Osteoblast (primary cell): Measurements from ENCODE around the gene STPG4. TPM values are rescaled to one million over a fixed set of nuclear protein-coding genes. Genes with fewer than 3 reads are reported as not detected.

Source experiments
- DNase-seq: peaks from one replicate; pipeline ENCODE4 v3.0.0; 2011; ENCODE audit warnings: low spot score, mixed read lengths; ENCODE audit not compliant: insufficient read length; ENCODE audit errors: missing footprints
- H2AFZ ChIP-seq: 2 replicates; pipeline ENCODE4 v1.6.0; 2011; ENCODE audit warnings: mild to moderate bottlenecking, low read length
- H3K27ac ChIP-seq: 2 replicates; pipeline ENCODE4 v1.5.1; 2011; ENCODE audit warnings: mild to moderate bottlenecking, low read depth, low read length, moderate library complexity
- H3K27me3 ChIP-seq: 2 replicates; pipeline ENCODE4 v1.6.0; 2012; ENCODE audit warnings: mild to moderate bottlenecking, control low read depth, inconsistent platforms, low read length, moderate library complexity; ENCODE audit not compliant: insufficient read depth
- H3K36me3 ChIP-seq: 2 replicates; pipeline ENCODE4 v1.5.1; 2011; ENCODE audit warnings: mild to moderate bottlenecking, low read length, control low read depth, moderate library complexity; ENCODE audit not compliant: insufficient read depth
- H3K4me1 ChIP-seq: 2 replicates; pipeline ENCODE4 v1.5.1; 2011; ENCODE audit warnings: mild to moderate bottlenecking, low read length, control low read depth, moderate library complexity; ENCODE audit not compliant: insufficient read depth
- H3K4me2 ChIP-seq: 2 replicates; pipeline ENCODE4 v1.6.0; 2011; ENCODE audit warnings: mild to moderate bottlenecking, low read length; ENCODE audit not compliant: insufficient read depth
- H3K4me3 ChIP-seq: fragments of 200-600 bp; sonication (generic); 3 replicates; pipeline ENCODE4 v1.5.1; 2012; ENCODE audit warnings: mild to moderate bottlenecking, low read length, inconsistent platforms; ENCODE audit not compliant: insufficient read depth
- H3K79me2 ChIP-seq: 2 replicates; pipeline ENCODE4 v1.6.0; 2012; ENCODE audit warnings: mild to moderate bottlenecking, low read length, control low read depth, inconsistent platforms; ENCODE audit not compliant: insufficient read depth
- H3K9me3 ChIP-seq: 2 replicates; pipeline ENCODE4 v1.5.1; 2011; ENCODE audit warnings: low read depth, low read length, control low read depth
- H4K20me1 ChIP-seq: 2 replicates; pipeline ENCODE4 v1.6.0; 2012; ENCODE audit warnings: mild to moderate bottlenecking, low read length, control low read depth; ENCODE audit not compliant: insufficient read depth
- CTCF ChIP-seq: IDR thresholded peaks from 2 replicates; pipeline ENCODE4 v1.5.1; 2011; ENCODE audit warnings: mild to moderate bottlenecking, low read depth, low read length, moderate library complexity; ENCODE audit errors: extremely low read depth
- total RNA-seq: library from RNA; depleted of rRNA; stranded (reverse); fragments of >200 nt; gene quantifications from 2 replicates; pipeline ENCODE4 v1.2.3, GENCODE V29; 2012

Gene STPG4
- total RNA-seq, 1 donor, result 0.72 TPM

DNA sequence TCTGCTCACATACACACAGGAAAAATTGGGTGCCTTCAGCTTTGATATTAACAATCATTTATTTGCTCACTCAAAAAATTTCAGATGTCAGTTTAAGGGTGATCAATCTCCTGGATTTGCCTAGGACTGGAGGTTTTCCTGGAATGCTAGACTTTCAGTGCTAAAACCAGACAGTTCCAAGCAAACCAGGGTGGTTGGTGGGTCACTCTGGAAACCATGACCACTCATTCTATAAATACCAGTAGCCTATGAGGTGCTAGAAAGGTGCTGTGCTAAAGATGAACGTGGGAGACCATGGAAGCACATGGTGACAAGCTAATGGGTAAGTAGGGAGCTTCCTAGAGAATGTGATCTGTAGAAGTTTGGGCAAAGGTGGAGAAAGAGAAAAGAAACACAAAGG, 25.4 kb upstream of the STPG4 start:
- H3K4me1 ChIP-seq, result peaks cover 11% of the 10 kb centered on the region
- H3K36me3 ChIP-seq, result no peaks in the 10 kb centered on the region
- no peak for TF ChIP-seq CTCF
- DNase-seq, result no peak
- H3K4me2 ChIP-seq, result no peak overlapping the region
- H2AFZ ChIP-seq, result no peak overlapping the region
- peaks cover 7% of the 10 kb centered on the region for H3K79me2 ChIP-seq
- H3K9me3 ChIP-seq, result no peaks in the 10 kb centered on the region
- no peaks in the 10 kb centered on the region for H3K27me3 ChIP-seq
- no peaks in the 10 kb centered on the region for H4K20me1 ChIP-seq
- no peak overlapping the region for H3K4me3 ChIP-seq
- H3K27ac ChIP-seq, result no peak overlapping the region

- H3K36me3 ChIP-seq, result no peaks in the 10 kb centered on the region
- H3K27me3 ChIP-seq, result no peaks in the 10 kb centered on the region
- H3K9me3 ChIP-seq, result no peaks in the 10 kb centered on the region
- peaks cover 11% of the 10 kb centered on the region for H3K4me1 ChIP-seq
- peaks cover 18% of the 10 kb centered on the region for H3K79me2 ChIP-seq
- no peak overlapping the region for H3K27ac ChIP-seq
- H3K4me3 ChIP-seq, result no peak overlapping the region
- TF ChIP-seq CTCF, result no peak
- H3K4me2 ChIP-seq, result no peak overlapping the region
- no peak for DNase-seq
- H4K20me1 ChIP-seq, result peaks cover 10% of the 10 kb centered on the region
- H2AFZ ChIP-seq, result no peak overlapping the region
Observed at GRCh38 chr2:47179388-47179787, 24.3 kb upstream of the STPG4 start.

DNA sequence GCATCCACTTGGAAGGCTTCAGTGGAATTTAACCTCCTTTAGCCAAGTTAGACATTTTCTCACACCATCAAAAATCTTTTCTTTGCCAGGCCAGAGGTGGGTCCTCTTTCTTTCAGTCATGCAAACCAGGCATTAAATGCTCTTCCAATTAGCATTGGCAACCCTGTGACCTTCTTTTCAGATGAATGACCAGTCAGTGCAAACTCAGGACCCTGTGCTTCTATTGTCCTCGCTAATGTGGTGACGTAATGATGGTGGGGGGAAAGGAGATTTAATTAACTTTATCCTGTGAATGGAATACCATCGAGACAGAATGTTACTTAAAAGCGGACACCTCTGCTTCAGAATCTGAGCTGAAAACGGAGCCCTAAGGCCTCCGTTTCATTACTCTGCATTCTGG, 23.2 kb upstream of the STPG4 start:
- Histone ChIP-seq H2AFZ (no peak overlapping the region), H3K4me3 (no peak overlapping the region), H3K79me2 (peaks cover 28% of the 10 kb centered on the region), H3K4me2 (no peak overlapping the region), H4K20me1 (peaks cover 21% of the 10 kb centered on the region), H3K36me3 (peaks cover 5% of the 10 kb centered on the region), H3K9me3 (no peaks in the 10 kb centered on the region), H3K27ac (no peak overlapping the region), H3K27me3 (no peaks in the 10 kb centered on the region), H3K4me1 (peaks cover 14% of the 10 kb centered on the region)
- no peak for DNase-seq
- TF ChIP-seq CTCF, result no peak

DNA sequence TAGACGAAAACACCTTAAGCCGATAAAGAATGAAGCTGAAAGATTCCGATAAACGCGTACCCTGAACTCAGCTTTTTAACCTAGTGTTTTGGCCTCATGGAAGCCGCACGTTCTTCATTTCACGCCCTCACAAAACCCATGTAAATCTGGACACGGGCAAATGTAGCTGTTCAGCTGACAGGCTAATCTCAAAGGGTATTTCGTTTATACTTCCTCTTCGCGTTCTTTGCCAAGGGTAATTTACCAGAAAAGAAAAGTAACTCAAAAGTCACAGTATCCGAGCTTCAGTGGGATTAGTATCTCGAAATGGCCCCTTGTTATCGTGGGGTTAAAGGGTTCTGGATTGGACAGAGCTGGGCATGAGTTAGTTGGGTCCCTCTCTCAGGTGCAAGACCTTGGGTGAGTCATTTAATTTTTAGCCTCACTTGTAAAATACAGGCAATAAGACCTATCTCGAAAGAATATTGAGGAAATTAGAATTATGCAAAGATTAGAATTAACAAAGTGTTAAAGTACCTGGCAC, 22.0 kb upstream of the STPG4 start:
- peak overlapping the region; percentile 85 for H3K4me2 ChIP-seq
- peaks cover 41% of the 10 kb centered on the region for H3K79me2 ChIP-seq
- no peaks in the 10 kb centered on the region for H3K9me3 ChIP-seq
- TF ChIP-seq CTCF, result no peak
- H3K4me1 ChIP-seq, result peaks cover 24% of the 10 kb centered on the region
- peaks cover 33% of the 10 kb centered on the region for H4K20me1 ChIP-seq
- DNase-seq, result no peak
- H2AFZ ChIP-seq, result peak overlapping the region; percentile 78
- no peaks in the 10 kb centered on the region for H3K27me3 ChIP-seq
- H3K36me3 ChIP-seq, result peaks cover 10% of the 10 kb centered on the region
- H3K27ac ChIP-seq, result peak overlapping the region; percentile 100
- peak overlapping the region; percentile 99 for H3K4me3 ChIP-seq
